CD14-positive monocyte (primary cell): ENCODE results near the gene DCP2. TPM values are rescaled to one million over a fixed set of nuclear protein-coding genes. Genes with fewer than 3 reads are reported as not detected.
A peak's percentile ranks its signal among the peaks of the same experiment; 100 is the strongest.

Source experiments
- DNase-seq, 3 donors: peaks; one replicate each; pipeline ENCODE4 v3.0.0-alpha.2; 2011 to 2022
- H2AFZ ChIP-seq: 2 replicates; pipeline ENCODE4 v1.6.0; 2012; ENCODE audit warnings: mild to moderate bottlenecking, low read depth, low read length, inconsistent platforms; ENCODE audit not compliant: insufficient read depth, poor library complexity, severe bottlenecking
- H3K27ac ChIP-seq, 2 donors: 1 replicate in 1 of 2; 2 replicates in 1 of 2; pipeline ENCODE4 v1.5.1; 2012 to 2013; ENCODE audit warnings: low read length in 2 of 2, control low read depth in 1 of 2, inconsistent platforms in 1 of 2, low read depth in 1 of 2, mild to moderate bottlenecking in 1 of 2
- H3K27me3 ChIP-seq, 2 donors: one replicate each; pipeline versions ENCODE4 v1.6.0 to v1.6.1; 2011 to 2013; ENCODE audit warnings: low read length in 2 of 2; ENCODE audit not compliant: control insufficient read depth in 2 of 2, insufficient read depth in 2 of 2
- H3K36me3 ChIP-seq, 2 donors: replicated peaks in 1 of 2; 1 replicate in 1 of 2; 2 replicates in 1 of 2; pipeline versions ENCODE4 v1.5.1 to v1.6.1; 2012 to 2013; ENCODE audit warnings: low read length in 2 of 2, control low read depth in 1 of 2, inconsistent platforms in 1 of 2, mild to moderate bottlenecking in 1 of 2; ENCODE audit not compliant: insufficient read depth in 2 of 2, control insufficient read depth in 1 of 2
- H3K4me1 ChIP-seq, 2 donors: 1 replicate in 1 of 2; 2 replicates in 1 of 2; pipeline versions ENCODE4 v1.5.1 to v1.6.1; 2012 to 2013; ENCODE audit warnings: low read length in 2 of 2, control low read depth in 1 of 2, inconsistent platforms in 1 of 2, mild to moderate bottlenecking in 1 of 2, moderate library complexity in 1 of 2; ENCODE audit not compliant: insufficient read depth in 2 of 2, control insufficient read depth in 1 of 2
- H3K4me2 ChIP-seq: replicated peaks from 2 replicates; pipeline ENCODE3; 2012; ENCODE audit warnings: low read length, moderate library complexity, mild to moderate bottlenecking; ENCODE audit not compliant: poor library complexity, severe bottlenecking; ENCODE audit errors: extremely low read depth
- H3K4me3 ChIP-seq, 3 experiments: fragments of 200-600 bp in 1 of 3; sonication (generic) in 1 of 3; replicated peaks in 1 of 3; 1 replicate in 2 of 3; 2 replicates in 1 of 3; pipeline ENCODE4 v1.5.1; 2011 to 2013; ENCODE audit warnings: low read length in 3 of 3, mild to moderate bottlenecking in 3 of 3, control low read depth in 2 of 3, low read depth in 2 of 3, inconsistent platforms in 1 of 3, moderate library complexity in 1 of 3
- H3K79me2 ChIP-seq: 2 replicates; pipeline ENCODE4 v1.6.0; 2012; ENCODE audit warnings: mild to moderate bottlenecking, control low read depth, inconsistent platforms, low read length, moderate library complexity; ENCODE audit not compliant: insufficient read depth
- H3K9ac ChIP-seq: 2 replicates; pipeline ENCODE4 v1.6.0; 2017; ENCODE audit warnings: low read length, mild to moderate bottlenecking; ENCODE audit not compliant: insufficient read depth, poor library complexity, severe bottlenecking
- H3K9me3 ChIP-seq, 2 donors: replicated peaks in 1 of 2; 1 replicate in 1 of 2; 2 replicates in 1 of 2; pipeline versions ENCODE4 v1.5.1 to v1.6.1; 2012 to 2013; ENCODE audit warnings: low read length in 2 of 2, control low read depth in 1 of 2; ENCODE audit not compliant: control insufficient read depth in 1 of 2, insufficient read depth in 1 of 2
- H4K20me1 ChIP-seq: 2 replicates; pipeline ENCODE4 v1.6.0; 2012; ENCODE audit warnings: mild to moderate bottlenecking, low read length, control low read depth, moderate library complexity; ENCODE audit not compliant: insufficient read depth
- H3K27ac Mint-ChIP-seq, 7 donors: one replicate each; pipeline ENCODE4 v1.8.0; 2020; ENCODE audit warnings: mild to moderate bottlenecking in 7 of 7, mixed read lengths in 7 of 7, moderate library complexity in 6 of 7, inconsistent platforms in 2 of 7
- H3K27me3 Mint-ChIP-seq, 3 donors: one replicate each; pipeline ENCODE4 v1.8.0; 2021 to 2022; ENCODE audit warnings: low read depth in 3 of 3, mild to moderate bottlenecking in 3 of 3, mixed read lengths in 3 of 3, moderate library complexity in 3 of 3, inconsistent platforms in 1 of 3
- H3K36me3 Mint-ChIP-seq, 2 donors: one replicate each; pipeline ENCODE4 v1.8.0; 2020; ENCODE audit warnings: mixed read lengths in 2 of 2, inconsistent platforms in 1 of 2, mild to moderate bottlenecking in 1 of 2
- H3K4me1 Mint-ChIP-seq: one replicate; pipeline ENCODE4 v1.8.0; 2020; ENCODE audit warnings: mild to moderate bottlenecking, mixed read lengths
- H3K4me3 Mint-ChIP-seq, 2 donors: one replicate each; pipeline ENCODE4 v1.8.0; 2020; ENCODE audit warnings: mild to moderate bottlenecking in 2 of 2, mixed read lengths in 2 of 2, moderate library complexity in 1 of 2
- H3K9me3 Mint-ChIP-seq, 7 donors: one replicate each; pipeline ENCODE4 v1.8.0; 2020 to 2022; ENCODE audit warnings: mixed read lengths in 7 of 7, mild to moderate bottlenecking in 6 of 7, moderate library complexity in 6 of 7, inconsistent platforms in 2 of 7
- CTCF ChIP-seq: fragments of 200-600 bp; IDR thresholded peaks from one replicate; pipeline ENCODE4 v1.8.0; 2022; ENCODE audit warnings: antibody characterized with exemption, mild to moderate bottlenecking
- WGBS: methylation state at CpG from one replicate; pipeline ENCODE4 v1.1.5; 2013; ENCODE audit warnings: missing lambda C conversion rate; ENCODE audit not compliant: insufficient coverage; 5-methylcytosine and 5-hydroxymethylcytosine counted together
- intact Hi-C, 2 donors: fragments of 100-400 bp; cut with micrococcal nuclease; formaldehyde crosslinking; loops; one replicate each; pipeline versions ENCODE4 v1.15.0 to v1.15.1; 2023
- polyA plus RNA-seq, 3 donors: library from polyadenylated mRNA; depleted of rRNA in 1 of 3; unstranded in 2 of 3; stranded (reverse) in 1 of 3; fragments of 300-500 nt in 2 of 3; fragments of >200 nt in 1 of 3; fragmentation: Illumina TruSeq in 2 of 3; gene quantifications; 1 replicate in 2 of 3; 2 replicates in 1 of 3; pipeline ENCODE4 v1.2.3, GENCODE V29; 2012 to 2021

DCP2 gene
- polyA plus RNA-seq, 3 donors, result 24.0 to 62.2 (median 58.9) TPM

- Histone ChIP-seq H3K36me3 (no peaks in the 10 kb centered on the region), H3K4me1 (peaks cover 22 to 29% of the 10 kb centered on the region in 2 donors), H2AFZ (no peak overlapping the region), H3K9me3 (no peaks in the 10 kb centered on the region), H4K20me1 (no peaks in the 10 kb centered on the region), H3K4me2 (no peak overlapping the region), H3K79me2 (no peaks in the 10 kb centered on the region), H3K4me3 (no peak overlapping the region), H3K27me3 (no peaks in the 10 kb centered on the region), H3K9ac (no peak overlapping the region), H3K27ac (no peak overlapping the region)
- Mint-ChIP-seq H3K36me3 (no peaks in the 10 kb centered on the region), H3K4me1 (peaks cover 27% of the 10 kb centered on the region), H3K27me3 (peaks cover 1 to 5% (median 2%) of the 10 kb centered on the region in 3 donors), H3K9me3 (no peaks in the 10 kb centered on the region), H3K27ac (peak overlapping the region in 1 of 7 donors; percentile 45), H3K4me3 (no peak overlapping the region)
- 100% methylated on average over 5 of the region's 11 CpGs for WGBS
- DNase-seq, result no peak
- TF ChIP-seq CTCF, result no peak
- intact Hi-C loops, result no loop called here
These were observed 68.3 kb downstream of the DCP2 start for GRCh38 chr5:113044776-113045465.

GRCh38 chr5:113047234-113047633, 70.6 kb downstream of the DCP2 start:
- Histone ChIP-seq H3K4me3 (peak overlapping the region in 1 of 3 experiments; percentile 78), H4K20me1 (no peaks in the 10 kb centered on the region), H3K9ac (no peak overlapping the region), H3K79me2 (no peaks in the 10 kb centered on the region), H3K9me3 (no peaks in the 10 kb centered on the region), H3K36me3 (no peaks in the 10 kb centered on the region), H3K27me3 (no peaks in the 10 kb centered on the region), H2AFZ (peak overlapping the region; percentile 32), H3K27ac (peak overlapping the region; percentile 50 to 90), H3K4me1 (peaks cover 37 to 47% of the 10 kb centered on the region in 2 donors), H3K4me2 (peak overlapping the region; percentile 75)
- Mint-ChIP-seq H3K9me3 (no peaks in the 10 kb centered on the region), H3K4me1 (peaks cover 45% of the 10 kb centered on the region), H3K36me3 (no peaks in the 10 kb centered on the region), H3K4me3 (peak overlapping the region in 1 of 2 donors; percentile 15), H3K27ac (peak overlapping the region; percentile 51 to 93 (median 88)), H3K27me3 (peaks cover 2 to 4% (median 3%) of the 10 kb centered on the region in 3 donors)
- peak; percentile 10 to 64 (median 43) for DNase-seq
- WGBS, result 100% methylated on average over 1 of the region's 2 CpGs
- TF ChIP-seq CTCF, result no peak
- intact Hi-C loops, result no loop called here
